ENCODE results near the gene ARL3. TPM values are rescaled to one million over a fixed set of nuclear protein-coding genes. Genes with fewer than 3 reads are reported as not detected.

ARL3 gene
- total and polyA plus RNA-seq, 2 of the 4 experiments (the other 2 are of a cell fraction) = 5.0 to 14.3 TPM

DNA sequence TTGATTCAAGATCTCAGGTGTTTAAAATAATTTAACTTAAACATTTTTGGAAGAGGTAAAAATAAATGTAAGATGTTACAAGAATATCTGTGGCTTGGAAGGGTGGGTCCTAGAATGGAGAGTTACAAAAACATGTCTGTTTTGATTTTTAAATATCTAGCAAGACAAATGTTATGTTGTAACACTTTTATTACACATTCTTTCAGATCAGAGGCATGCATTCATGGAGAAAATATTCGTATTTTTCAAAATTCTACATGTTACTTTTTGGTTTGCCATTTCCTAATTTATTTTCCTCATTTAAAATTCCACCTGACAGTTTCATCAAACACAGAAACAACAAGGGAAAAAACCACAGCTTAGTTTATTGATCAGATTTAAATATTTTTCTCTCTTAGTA lies 39.5 kb upstream of the ARL3 start:
- no peak overlapping the region for H4K8ac ChIP-seq (ENCODE audit: low read depth in 2 of 2, low read length in 2 of 2)
- ATAC-seq (ENCODE audit: low read depth) = no peak
- H3K27ac ChIP-seq (ENCODE audit: insufficient read depth, low read length) = no peak overlapping the region
- POLR2A ChIA-PET (ENCODE audit: unreplicated experiment) = interaction anchor here (0.6 kb wide), 2 partner anchors 36 to 139 kb away, joined by 3 to 4 read pairs; no protein-coding TSS in a partner anchor
- H3K27me3 ChIP-seq (ENCODE audit: control insufficient read depth, insufficient read depth, low read length) = no peaks in the 10 kb centered on the region
- H2BK5ac ChIP-seq (ENCODE audit: low read depth, low read length, poor library complexity, severe bottlenecking) = peak overlapping the region; percentile 64
- no peak for DNase-seq
- peaks cover 20% of the 10 kb centered on the region for H3K9me1 ChIP-seq (ENCODE audit: insufficient read depth, low read length)
- no peak overlapping the region for H3K4ac ChIP-seq (ENCODE audit: low read depth, low read length)
- H3K79me1 ChIP-seq (ENCODE audit: low read depth in 1 of 2, low read length in 2 of 2) = peaks cover 16 to 73% of the 10 kb centered on the region in 2 experiments
- dilution Hi-C loops (cut with HindIII; ENCODE audit: low sequenced_read_pairs, unreplicated experiment) (no loop called here), in situ Hi-C loops (cut with MboI; ENCODE audit: low sequenced_read_pairs) (no loop called here), intact Hi-C loops (cut with micrococcal nuclease) (loop anchor here (2.0 to 5.0 kb wide), 3 partner anchors 23 to 61 kb away; no protein-coding TSS in a partner anchor)
- H2AFZ ChIP-seq (replicated peaks; ENCODE audit: low read length, poor library complexity) = no peak overlapping the region
- 0 out of 2 replicates have a peak overlapping the region, but pooled peaks have one; percentile 10 for H3K56ac ChIP-seq (ENCODE audit: extremely low read depth, insufficient read depth, low read length)
- H4K20me1 ChIP-seq (ENCODE audit: insufficient read depth, low read length) = peaks cover 72% of the 10 kb centered on the region
- H2BK20ac ChIP-seq (ENCODE audit: low read depth, low read length) = no peak overlapping the region
- no peak overlapping the region for H4K91ac ChIP-seq (ENCODE audit: insufficient read depth, low read depth, low read length)
- BruUV-seq (replicated peaks) = no TSS peak
- H3K23ac ChIP-seq (ENCODE audit: low read depth, low read length) = no peak overlapping the region
- no peak overlapping the region for H2BK120ac ChIP-seq (ENCODE audit: low read depth, low read length)
- no peak overlapping the region for H3K18ac ChIP-seq (ENCODE audit: low read depth, low read length)
- no peak overlapping the region; the same call in 1 of the 2 replicates for H3K4me2 ChIP-seq (ENCODE audit: low read depth, low read length)
- no peak overlapping the region for H2AK5ac ChIP-seq (ENCODE audit: low read depth, low read length)
- CTCF ChIA-PET = interaction anchor here (0.5 to 2.0 kb wide), 9 partner anchors 10 to 149 kb away, joined by 3 to 10 read pairs (median 3); partner anchors contain the start of gene WBP1L
- H3K14ac ChIP-seq (replicated peaks; ENCODE audit: low read depth, low read length) = no peak overlapping the region
- H3K36me3 ChIP-seq (ENCODE audit: control insufficient read depth, insufficient read depth, low read length) = no peaks in the 10 kb centered on the region
- no peak overlapping the region for H2BK15ac ChIP-seq (ENCODE audit: low read depth, low read length)
- H2AK9ac ChIP-seq (replicated peaks; ENCODE audit: low read depth, low read length, poor library complexity) = no peak overlapping the region
- no peak overlapping the region for H3K9ac ChIP-seq (ENCODE audit: low read depth, low read length)
- no peak overlapping the region for H3K4me3 ChIP-seq (ENCODE audit: insufficient read depth, low read depth, low read length)
- peaks cover 14% of the 10 kb centered on the region for H3K4me1 ChIP-seq (ENCODE audit: control insufficient read depth, insufficient read depth, low read length)
- no peak overlapping the region for H4K5ac ChIP-seq (ENCODE audit: low read depth, low read length)
- no peaks in the 10 kb centered on the region for H3K9me3 ChIP-seq (ENCODE audit: control insufficient read depth, insufficient read depth, low read length)
- WGBS, 2 experiments (ENCODE audit: extremely low coverage in 2 of 2, insufficient read length in 1 of 2) = no CpG with 5 or more reads among the region's 1 CpG
- TF ChIP-seq MXI1 (IDR thresholded peaks at IDR 0.05; ENCODE audit: borderline replicate concordance, low read depth, low read length) (no peak), SMC3 (IDR thresholded peaks at IDR 0.05; ENCODE audit: low read depth, low read length) (no peak), MAFK (IDR thresholded peaks at IDR 0.05; ENCODE audit: low read depth, low read length) (no peak), FOS (IDR thresholded peaks at IDR 0.05; ENCODE audit: low read depth, low read length) (no peak), POLR2A (IDR thresholded peaks at IDR 0.05; ENCODE audit: low read depth, low read length) (no peak), RFX5 (IDR thresholded peaks at IDR 0.05; ENCODE audit: low read depth, low read length) (no peak), RAD21 (IDR thresholded peaks at IDR 0.05; ENCODE audit: low read length) (no peak)
- TF ChIP-seq, protein P1, sequence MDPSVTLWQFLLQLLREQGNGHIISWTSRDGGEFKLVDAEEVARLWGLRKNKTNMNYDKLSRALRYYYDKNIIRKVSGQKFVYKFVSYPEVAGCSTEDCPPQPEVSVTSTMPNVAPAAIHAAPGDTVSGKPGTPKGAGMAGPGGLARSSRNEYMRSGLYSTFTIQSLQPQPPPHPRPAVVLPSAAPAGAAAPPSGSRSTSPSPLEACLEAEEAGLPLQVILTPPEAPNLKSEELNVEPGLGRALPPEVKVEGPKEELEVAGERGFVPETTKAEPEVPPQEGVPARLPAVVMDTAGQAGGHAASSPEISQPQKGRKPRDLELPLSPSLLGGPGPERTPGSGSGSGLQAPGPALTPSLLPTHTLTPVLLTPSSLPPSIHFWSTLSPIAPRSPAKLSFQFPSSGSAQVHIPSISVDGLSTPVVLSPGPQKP (IDR thresholded peaks at IDR 0.05; ENCODE audit: borderline replicate concordance, low read depth, low read length) = no peak

Data from IMR-90 (cell line).